HCT116 (cell line): ENCODE results near the gene TGOLN2. TPM values are rescaled to one million over a fixed set of nuclear protein-coding genes. Genes with fewer than 3 reads are reported as not detected.

Source experiments
- ATAC-seq: fragments of 200-7000 bp; cut with Tn5 transposase; 2 replicates; pipeline ENCODE4 v1.9.1; 2020; ENCODE audit warnings: mild to moderate bottlenecking, moderate library complexity
- BruUV-seq: library from RNA; stranded (reverse); fragments of 400-500 nt; replicated peaks from 2 replicates; lab custom pipeline; 2021; lab: Mats Ljungman, UMichigan
- CTCF ChIA-PET: fragments of 300-600 bp; sonication (Branson Sonifier 250); formaldehyde crosslinking; loops from one replicate; lab custom pipeline; 2021; ENCODE audit warnings: antibody characterized with exemption; lab: Charles Lee
- POLR2A ChIA-PET: fragments of 300-600, 350-600 bp; sonication (Branson Sonifier 250); formaldehyde crosslinking; loops from one replicate; lab custom pipeline; 2021; ENCODE audit warnings: antibody characterized with exemption; lab: Charles Lee
- RAD21 ChIA-PET, 2 experiments: fragments of 300-600 bp; sonication (Branson Sonifier 250); formaldehyde crosslinking; loops; one replicate each; lab custom pipeline; 2023; ENCODE audit warnings: low total read pairs in 2 of 2; ENCODE audit not compliant: uncharacterized antibody in 2 of 2, unreplicated experiment in 2 of 2, low non-redundant PET in 1 of 2; lab: Charles Lee
- DNase-seq: peaks from one replicate; pipeline ENCODE4 v3.0.0-alpha.2; 2010; ENCODE audit warnings: low read depth, low spot score
- H2AFZ ChIP-seq: fragments of 200-600 bp; shearing (Covaris generic), sonication (generic); 2 replicates; pipeline ENCODE4 v1.6.1; 2017; ENCODE audit warnings: low read depth, mixed run types, mixed read lengths, antibody characterized with exemption, low read length; ENCODE audit not compliant: poor library complexity, severe bottlenecking
- H3K27ac ChIP-seq: 2 replicates; pipeline ENCODE4 v1.5.1; 2012; ENCODE audit warnings: low read depth, low read length
- H3K27me3 ChIP-seq: fragments of 200-600 bp; sonication (generic); 2 replicates; pipeline ENCODE4 v1.6.1; 2016; ENCODE audit warnings: mixed run types, low read length, mixed read lengths; ENCODE audit not compliant: insufficient read depth
- H3K36me3 ChIP-seq, 2 experiments: fragments of 200-500 bp in 1 of 2; fragments of 200-600 bp in 1 of 2; sonication (Bioruptor generic) in 1 of 2; sonication (generic) in 1 of 2; 2 replicates each; pipeline versions ENCODE4 v1.5.1 to v1.6.1; 2014 to 2016; ENCODE audit warnings: low read length in 2 of 2, inconsistent platforms in 1 of 2, mixed read lengths in 1 of 2, mixed run types in 1 of 2; ENCODE audit not compliant: insufficient read depth in 2 of 2, control insufficient read depth in 1 of 2
- H3K4me1 ChIP-seq, 2 experiments: fragments of 200-600 bp in 1 of 2; sonication (generic) in 1 of 2; 2 replicates each; pipeline versions ENCODE4 v1.5.1 to v1.6.1; 2012 to 2017; ENCODE audit warnings: low read length in 2 of 2, inconsistent platforms in 1 of 2, mild to moderate bottlenecking in 1 of 2, mixed read lengths in 1 of 2, mixed run types in 1 of 2, moderate library complexity in 1 of 2; ENCODE audit not compliant: insufficient read depth in 2 of 2, control insufficient read depth in 1 of 2
- H3K4me2 ChIP-seq: fragments of 200-600 bp; sonication (generic); 2 replicates; pipeline ENCODE4 v1.6.1; 2017; ENCODE audit warnings: mixed run types, low read length, mixed read lengths
- H3K4me3 ChIP-seq, 2 experiments: fragments of 200-600 bp in 1 of 2; sonication (generic) in 1 of 2; replicated peaks in 1 of 2; 2 replicates each; pipeline ENCODE4 v1.5.1; 2011 to 2016; ENCODE audit warnings: low read length in 2 of 2, control low read depth in 1 of 2, low read depth in 1 of 2, mild to moderate bottlenecking in 1 of 2, mixed read lengths in 1 of 2, mixed run types in 1 of 2
- H3K79me2 ChIP-seq: fragments of 200-600 bp; sonication (generic); 2 replicates; pipeline ENCODE4 v1.6.1; 2017; ENCODE audit warnings: mild to moderate bottlenecking, mixed run types, low read length, moderate library complexity, mixed read lengths; ENCODE audit not compliant: insufficient read depth
- H3K9ac ChIP-seq: fragments of 200-600 bp; sonication (generic); 2 replicates; pipeline ENCODE4 v1.6.1; 2016; ENCODE audit warnings: low read length, mixed read lengths
- H3K9me2 ChIP-seq: fragments of 200-600 bp; sonication (generic), shearing (Covaris generic); 2 replicates; pipeline ENCODE4 v1.6.1; 2017; ENCODE audit warnings: mixed run types, mild to moderate bottlenecking, moderate library complexity; ENCODE audit not compliant: insufficient read depth
- H3K9me3 ChIP-seq, 2 experiments: fragments of 200-500 bp in 1 of 2; fragments of 200-600 bp in 1 of 2; sonication (Bioruptor generic) in 1 of 2; sonication (generic) in 1 of 2; 2 replicates each; pipeline ENCODE4 v1.6.1; 2014 to 2017; ENCODE audit warnings: low read length in 2 of 2, mixed read lengths in 2 of 2, inconsistent platforms in 1 of 2, low read depth in 1 of 2, mild to moderate bottlenecking in 1 of 2, mixed run types in 1 of 2, moderate library complexity in 1 of 2; ENCODE audit not compliant: control insufficient read depth in 1 of 2, insufficient read depth in 1 of 2
- H4K20me1 ChIP-seq: fragments of 200-600 bp; sonication (generic), shearing (Covaris generic); 2 replicates; pipeline ENCODE4 v1.6.1; 2017; ENCODE audit warnings: mixed run types, mild to moderate bottlenecking, moderate library complexity; ENCODE audit not compliant: insufficient read depth
- ELF1 ChIP-seq: IDR thresholded peaks from 2 replicates; pipeline ENCODE4 v1.6.1; 2012; ENCODE audit warnings: low read depth, borderline replicate concordance
- EZH2 ChIP-seq: fragments of 200-600 bp; sonication (generic); IDR thresholded peaks from 2 replicates; pipeline ENCODE4 v1.6.1; 2017; ENCODE audit warnings: antibody characterized with exemption, mixed run types
- EZH2phosphoT487 ChIP-seq: fragments of 200-600 bp; IDR thresholded peaks from 2 replicates; pipeline ENCODE4 v1.6.1; 2018; ENCODE audit warnings: antibody characterized with exemption, borderline replicate concordance
- FOSL1 ChIP-seq: IDR thresholded peaks from 2 replicates; pipeline ENCODE4 v1.6.1; 2012; ENCODE audit warnings: low read depth
- RAD21 ChIP-seq: IDR thresholded peaks from 2 replicates; pipeline ENCODE4 v1.6.1; 2012; ENCODE audit warnings: low read depth, mild to moderate bottlenecking
- SIN3A ChIP-seq: IDR thresholded peaks from 2 replicates; pipeline ENCODE4 v1.6.1; 2012; ENCODE audit warnings: low read depth
- SP1 ChIP-seq: IDR thresholded peaks from 2 replicates; pipeline ENCODE4 v1.6.1; 2012; ENCODE audit warnings: low read depth
- YY1 ChIP-seq: IDR thresholded peaks from 2 replicates; pipeline ENCODE4 v1.6.1; 2011; ENCODE audit warnings: low read length, low read depth, moderate library complexity, mild to moderate bottlenecking; ENCODE audit not compliant: insufficient replicate concordance; ENCODE audit errors: extremely low read depth
- ZFX ChIP-seq: fragments of 450-650 bp; IDR thresholded peaks from 2 replicates; pipeline ENCODE4 v1.6.1; 2017
- ZNF274 ChIP-seq: fragments of 200-500 bp; sonication (Bioruptor generic); IDR thresholded peaks from 2 replicates; pipeline ENCODE4 v1.6.1; 2014; ENCODE audit warnings: mild to moderate bottlenecking, low read depth, low read length, inconsistent platforms
- intact Hi-C: fragments of 100-400 bp; cut with micrococcal nuclease; formaldehyde crosslinking; loops from 2 replicates; pipeline ENCODE4 v1.10.0; 2022
- total RNA-seq: library from RNA; stranded (reverse); gene quantifications from one replicate; pipeline ENCODE4 v1.2.1, GENCODE V29; 2021; ENCODE audit not compliant: unreplicated experiment
- TF ChIP-seq, protein P1 (sequence below): IDR thresholded peaks from 2 replicates; pipeline ENCODE4 v1.6.1; 2012; ENCODE audit warnings: low read depth
- TF ChIP-seq, protein P2 (sequence below): IDR thresholded peaks from 2 replicates; pipeline ENCODE4 v1.6.1; 2011; ENCODE audit warnings: mild to moderate bottlenecking, low read length, moderate library complexity; ENCODE audit not compliant: insufficient replicate concordance; ENCODE audit errors: extremely low read depth
- TF ChIP-seq, protein P3 (sequence below): IDR thresholded peaks from 2 replicates; pipeline ENCODE4 v1.6.1; 2012

TGOLN2 gene
- total RNA-seq, 1 experiment from 2014 or later = 43.2 TPM

DNA sequence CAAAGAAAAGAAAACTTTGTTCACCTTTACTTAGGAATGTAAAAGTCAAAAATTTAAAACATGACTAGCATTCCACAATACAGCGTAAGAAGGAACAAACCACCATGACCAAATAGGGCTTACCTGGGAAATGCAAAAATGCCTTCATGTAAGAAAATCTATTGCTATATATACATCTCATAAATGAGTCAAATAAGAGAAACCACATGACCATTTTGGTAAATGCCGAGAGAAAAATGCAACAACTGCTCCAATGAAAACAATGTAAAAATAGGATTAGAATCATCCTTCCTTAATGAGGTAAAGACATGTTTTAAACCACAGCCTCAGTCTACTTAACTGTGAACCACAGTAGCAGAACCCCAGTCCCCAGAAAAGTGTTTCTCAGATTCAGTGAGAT is 49.4 kb downstream of the TGOLN2 start:
- no peaks in the 10 kb centered on the region for H3K79me2 ChIP-seq
- no peak overlapping the region for H3K4me2 ChIP-seq
- BruUV-seq = no TSS peak
- no peaks in the 10 kb centered on the region for H3K27me3 ChIP-seq
- H3K4me3 ChIP-seq = no peak overlapping the region
- no peak overlapping the region for H3K9ac ChIP-seq
- intact Hi-C loops = no loop called here
- ATAC-seq = no peak
- TF ChIP-seq YY1 (no peak), EZH2 (no peak), EZH2phosphoT487 (no peak), ZFX (no peak), ELF1 (no peak), ZNF274 (no peak), RAD21 (no peak), SIN3A (no peak), SP1 (no peak), FOSL1 (no peak)
- TF ChIP-seq, protein P1, sequence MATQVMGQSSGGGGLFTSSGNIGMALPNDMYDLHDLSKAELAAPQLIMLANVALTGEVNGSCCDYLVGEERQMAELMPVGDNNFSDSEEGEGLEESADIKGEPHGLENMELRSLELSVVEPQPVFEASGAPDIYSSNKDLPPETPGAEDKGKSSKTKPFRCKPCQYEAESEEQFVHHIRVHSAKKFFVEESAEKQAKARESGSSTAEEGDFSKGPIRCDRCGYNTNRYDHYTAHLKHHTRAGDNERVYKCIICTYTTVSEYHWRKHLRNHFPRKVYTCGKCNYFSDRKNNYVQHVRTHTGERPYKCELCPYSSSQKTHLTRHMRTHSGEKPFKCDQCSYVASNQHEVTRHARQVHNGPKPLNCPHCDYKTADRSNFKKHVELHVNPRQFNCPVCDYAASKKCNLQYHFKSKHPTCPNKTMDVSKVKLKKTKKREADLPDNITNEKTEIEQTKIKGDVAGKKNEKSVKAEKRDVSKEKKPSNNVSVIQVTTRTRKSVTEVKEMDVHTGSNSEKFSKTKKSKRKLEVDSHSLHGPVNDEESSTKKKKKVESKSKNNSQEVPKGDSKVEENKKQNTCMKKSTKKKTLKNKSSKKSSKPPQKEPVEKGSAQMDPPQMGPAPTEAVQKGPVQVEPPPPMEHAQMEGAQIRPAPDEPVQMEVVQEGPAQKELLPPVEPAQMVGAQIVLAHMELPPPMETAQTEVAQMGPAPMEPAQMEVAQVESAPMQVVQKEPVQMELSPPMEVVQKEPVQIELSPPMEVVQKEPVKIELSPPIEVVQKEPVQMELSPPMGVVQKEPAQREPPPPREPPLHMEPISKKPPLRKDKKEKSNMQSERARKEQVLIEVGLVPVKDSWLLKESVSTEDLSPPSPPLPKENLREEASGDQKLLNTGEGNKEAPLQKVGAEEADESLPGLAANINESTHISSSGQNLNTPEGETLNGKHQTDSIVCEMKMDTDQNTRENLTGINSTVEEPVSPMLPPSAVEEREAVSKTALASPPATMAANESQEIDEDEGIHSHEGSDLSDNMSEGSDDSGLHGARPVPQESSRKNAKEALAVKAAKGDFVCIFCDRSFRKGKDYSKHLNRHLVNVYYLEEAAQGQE = no peak
- TF ChIP-seq, protein P2, sequence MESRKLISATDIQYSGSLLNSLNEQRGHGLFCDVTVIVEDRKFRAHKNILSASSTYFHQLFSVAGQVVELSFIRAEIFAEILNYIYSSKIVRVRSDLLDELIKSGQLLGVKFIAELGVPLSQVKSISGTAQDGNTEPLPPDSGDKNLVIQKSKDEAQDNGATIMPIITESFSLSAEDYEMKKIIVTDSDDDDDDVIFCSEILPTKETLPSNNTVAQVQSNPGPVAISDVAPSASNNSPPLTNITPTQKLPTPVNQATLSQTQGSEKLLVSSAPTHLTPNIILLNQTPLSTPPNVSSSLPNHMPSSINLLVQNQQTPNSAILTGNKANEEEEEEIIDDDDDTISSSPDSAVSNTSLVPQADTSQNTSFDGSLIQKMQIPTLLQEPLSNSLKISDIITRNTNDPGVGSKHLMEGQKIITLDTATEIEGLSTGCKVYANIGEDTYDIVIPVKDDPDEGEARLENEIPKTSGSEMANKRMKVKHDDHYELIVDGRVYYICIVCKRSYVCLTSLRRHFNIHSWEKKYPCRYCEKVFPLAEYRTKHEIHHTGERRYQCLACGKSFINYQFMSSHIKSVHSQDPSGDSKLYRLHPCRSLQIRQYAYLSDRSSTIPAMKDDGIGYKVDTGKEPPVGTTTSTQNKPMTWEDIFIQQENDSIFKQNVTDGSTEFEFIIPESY = no peak
- TF ChIP-seq, protein P3, sequence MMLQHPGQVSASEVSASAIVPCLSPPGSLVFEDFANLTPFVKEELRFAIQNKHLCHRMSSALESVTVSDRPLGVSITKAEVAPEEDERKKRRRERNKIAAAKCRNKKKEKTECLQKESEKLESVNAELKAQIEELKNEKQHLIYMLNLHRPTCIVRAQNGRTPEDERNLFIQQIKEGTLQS = no peak
- TF ChIP-seq, all 23 proteins: peak for 0
- CTCF ChIA-PET = no interaction called here
- POLR2A ChIA-PET = no interaction called here
- Histone ChIP-seq H2AFZ (no peak overlapping the region), H3K9me3 (no peaks in the 10 kb centered on the region), H4K20me1 (no peaks in the 10 kb centered on the region), H3K36me3 (no peaks in the 10 kb centered on the region), H3K27ac (no peak overlapping the region), H3K4me1 (peaks cover 6 to 8% of the 10 kb centered on the region in 2 experiments), H3K9me2 (no peaks in the 10 kb centered on the region)
- RAD21 ChIA-PET = no interaction called here
- DNase-seq = no peak
